SKM-1 (cell line): ENCODE measurements around the gene PDE4D.

Source experiments
- DNase-seq: peaks from one replicate; lab custom pipeline; 2025; ENCODE audit not compliant: unreplicated experiment; lab: John Stamatoyannopoulos, UW

The PDE4D gene

GRCh38 chr5:59560553-59560952 is 333.0 kb downstream of the PDE4D start:
- DNase-seq, result no peak

- DNase-seq, result no peak
Observed at GRCh38 chr5:59559847-59560246, 333.7 kb downstream of the PDE4D start.

GRCh38 chr5:59559323-59559722 is 334.2 kb downstream of the PDE4D start:
- no peak for DNase-seq

DNA sequence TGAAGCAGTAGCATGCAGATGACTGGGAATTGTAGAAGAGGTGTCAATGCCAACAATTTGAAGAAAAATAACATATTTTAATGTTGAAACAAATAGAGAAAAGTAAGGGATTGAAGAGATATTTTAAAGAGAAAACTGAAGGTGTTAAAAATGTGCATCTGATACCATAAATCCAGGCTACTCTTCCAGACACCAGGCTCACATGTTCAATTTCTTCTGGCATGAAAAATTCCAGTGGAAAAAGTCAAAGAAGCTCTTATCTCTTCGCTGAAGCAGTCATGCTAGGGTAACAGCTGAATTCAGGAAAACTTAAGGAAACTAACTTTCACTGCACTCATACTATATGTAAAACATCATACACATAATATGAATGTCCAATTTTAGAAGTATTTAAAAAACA is 335.0 kb downstream of the PDE4D start:
- DNase-seq, result no peak

- no peak for DNase-seq
Observed at GRCh38 chr5:59557572-59557971, 336.0 kb downstream of the PDE4D start.

DNA sequence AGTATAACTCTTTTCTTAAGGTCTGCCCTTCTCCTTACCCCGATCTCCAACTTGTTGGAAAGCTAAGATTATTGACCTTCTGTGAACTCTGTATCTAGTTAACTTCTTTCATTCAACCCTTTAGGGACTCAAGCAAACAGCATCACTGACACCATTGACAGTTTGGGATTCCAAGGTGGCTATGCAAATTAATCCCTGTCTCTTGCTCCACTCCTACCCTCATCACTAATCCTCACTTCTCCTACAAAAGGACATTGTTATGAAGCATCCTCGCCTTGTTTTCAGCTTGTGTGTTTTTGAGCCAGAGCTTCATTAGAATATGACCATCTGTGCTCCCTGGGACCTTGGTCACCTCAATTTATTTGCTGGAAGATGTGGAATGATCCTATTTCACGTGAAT is 337.9 kb downstream of the PDE4D start:
- DNase-seq, result no peak

DNA sequence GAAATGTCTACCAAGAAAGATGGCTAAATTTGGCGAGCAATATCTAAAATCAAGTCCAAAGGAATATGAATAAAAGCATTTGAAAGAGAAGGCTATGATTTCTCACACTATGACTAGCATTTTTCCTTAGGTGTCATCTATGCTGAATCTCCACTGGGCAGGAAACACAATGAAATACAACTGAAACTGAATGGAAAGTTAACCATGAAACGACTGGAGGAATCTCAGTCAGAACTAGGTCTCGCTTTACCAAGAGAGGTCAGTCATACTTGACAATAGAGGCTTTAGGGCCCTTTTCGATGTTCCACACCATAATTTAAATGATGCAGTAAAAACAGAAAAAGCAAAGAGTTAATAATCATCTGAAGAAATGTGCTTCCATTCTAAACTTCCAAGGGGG is 339.0 kb downstream of the PDE4D start:
- no peak for DNase-seq

DNA sequence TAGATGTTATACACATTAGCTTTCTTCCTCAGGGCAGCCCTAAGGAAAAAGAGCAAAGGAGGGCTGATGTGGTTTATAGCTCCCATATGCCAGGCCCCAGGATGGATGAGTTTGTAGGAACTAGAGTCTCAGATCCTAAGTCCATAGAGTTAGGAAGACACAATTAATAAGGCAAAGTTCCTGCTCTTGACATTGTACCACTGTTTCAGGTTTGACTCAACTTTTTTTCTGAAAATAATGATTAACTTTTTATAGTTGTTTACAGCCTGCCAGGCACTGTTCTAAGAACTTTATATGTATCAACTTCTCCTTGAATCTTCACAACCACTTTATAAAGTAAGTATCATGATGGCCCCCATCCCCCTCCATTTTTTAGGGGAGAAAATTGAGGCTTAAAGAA is 339.5 kb downstream of the PDE4D start:
- DNase-seq, result no peak

GRCh38 chr5:59548807-59549357 is 344.6 kb downstream of the PDE4D start:
- DNase-seq, result no peak

DNA sequence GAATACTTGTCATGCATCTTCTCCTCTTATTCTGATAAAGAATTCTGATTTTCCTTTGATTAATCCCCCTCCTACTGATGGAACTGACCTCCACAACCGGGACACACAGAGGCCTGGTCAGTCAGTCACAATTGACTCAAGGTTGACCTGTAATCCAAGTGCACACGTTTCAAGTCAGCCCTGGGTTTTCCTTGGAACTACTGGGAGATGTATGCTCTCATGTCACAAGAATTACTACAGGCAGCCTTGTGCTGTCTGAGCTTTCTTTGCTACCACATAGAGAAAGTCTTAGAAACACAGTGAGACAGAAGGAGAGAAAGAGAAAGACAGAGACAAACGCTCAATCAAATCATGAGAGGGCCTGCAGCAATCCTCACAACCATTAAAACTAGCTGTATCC is 345.8 kb downstream of the PDE4D start:
- DNase-seq, result no peak

- no peak for DNase-seq
Observed at GRCh38 chr5:59544573-59544972, 349.0 kb downstream of the PDE4D start.

DNA sequence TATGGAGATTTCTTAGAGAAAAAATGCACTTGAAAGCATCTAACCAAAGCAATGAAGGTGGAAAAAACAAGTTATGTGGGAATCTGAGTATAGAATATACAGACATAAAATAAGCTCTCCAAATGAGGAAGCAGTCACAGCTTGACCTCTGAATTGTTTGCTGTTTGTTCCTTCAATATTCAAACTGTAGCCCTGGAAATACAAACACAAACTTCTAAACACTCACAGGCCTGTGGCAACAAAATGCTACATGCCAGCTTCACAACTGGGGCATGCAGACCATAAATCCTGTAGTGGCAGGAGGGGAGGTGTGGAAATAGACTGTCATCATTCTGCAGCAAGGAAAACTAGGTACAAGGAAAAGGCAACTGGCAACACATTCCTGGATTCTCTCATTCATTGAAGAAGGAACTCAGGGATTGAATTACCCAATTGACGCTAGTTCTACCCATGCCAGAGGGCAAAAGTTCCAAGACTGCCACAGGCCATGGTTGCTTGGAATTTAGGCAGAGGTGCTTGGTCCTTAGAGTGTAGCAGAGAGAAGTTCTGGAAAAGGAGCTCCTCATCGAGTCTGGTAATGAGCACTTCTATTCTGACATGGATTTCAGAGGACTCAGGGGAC is 349.6 kb downstream of the PDE4D start:
- DNase-seq, result no peak

GRCh38 chr5:59542851-59543820 is 350.4 kb downstream of the PDE4D start:
- DNase-seq, result no peak

- no peak for DNase-seq
Observed at GRCh38 chr5:59542306-59542705, 351.2 kb downstream of the PDE4D start.

- no peak for DNase-seq
Observed at GRCh38 chr5:59540366-59540765, 353.2 kb downstream of the PDE4D start.

DNA sequence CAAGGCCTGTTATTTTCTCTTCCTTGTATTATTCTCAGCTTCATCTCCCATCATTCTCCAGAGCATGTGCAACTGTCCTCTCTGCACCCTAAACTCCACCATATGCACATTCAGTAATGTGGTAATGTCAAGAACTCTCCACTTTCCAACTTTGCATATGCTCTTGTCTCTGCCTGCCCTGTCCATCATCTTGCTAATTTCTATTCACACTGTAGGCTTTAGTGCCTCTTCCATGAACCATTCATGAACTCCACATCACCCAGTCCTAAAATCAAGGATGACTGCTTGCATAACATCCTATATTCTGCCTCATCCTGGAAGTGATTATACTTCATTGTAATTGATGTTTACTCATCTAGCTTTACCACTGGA is 354.8 kb downstream of the PDE4D start:
- no peak for DNase-seq

- DNase-seq, result no peak
Observed at GRCh38 chr5:59537961-59538749, 355.4 kb downstream of the PDE4D start.

GRCh38 chr5:59536875-59537274 is 356.7 kb downstream of the PDE4D start:
- no peak for DNase-seq

DNA sequence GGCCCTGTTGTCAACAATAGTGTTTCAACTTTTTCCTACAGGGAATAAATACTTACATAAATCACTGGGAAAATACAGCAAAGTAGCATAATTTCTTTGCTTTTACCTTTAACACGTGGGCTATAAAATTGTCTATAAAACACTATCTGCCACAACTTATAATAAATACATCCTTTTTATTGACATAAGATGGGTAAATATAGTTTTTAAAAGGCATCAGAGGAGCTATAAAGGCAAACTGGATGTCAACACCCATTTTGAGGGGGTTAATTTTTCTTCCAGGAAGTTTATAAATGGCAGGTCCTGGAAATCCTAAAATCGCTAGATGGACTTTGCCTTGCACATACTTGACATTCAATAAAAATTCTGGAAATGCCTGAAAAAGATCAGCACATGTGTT is 358.0 kb downstream of the PDE4D start:
- DNase-seq, result no peak

GRCh38 chr5:59533730-59534108 is 359.8 kb downstream of the PDE4D start:
- DNase-seq, result no peak

GRCh38 chr5:59532979-59533729 is 360.4 kb downstream of the PDE4D start:
- no peak for DNase-seq
